Nephron progenitor cell (in vitro differentiated cells): ENCODE data around the gene OSBPL2.
A peak's percentile ranks its signal among the peaks of the same experiment; 100 is the strongest.

Experiments
- DNase-seq: peaks from one replicate; pipeline ENCODE4 v3.0.0; 2021
- H3K27ac Mint-ChIP-seq: 2 replicates; pipeline ENCODE4 v1.8.0; 2021; ENCODE audit warnings: mild to moderate bottlenecking, moderate library complexity, mixed read lengths
- H3K27me3 Mint-ChIP-seq: 2 replicates; pipeline ENCODE4 v1.8.0; 2021; ENCODE audit warnings: mild to moderate bottlenecking, low read depth, mixed read lengths; ENCODE audit not compliant: poor library complexity
- H3K36me3 Mint-ChIP-seq: 2 replicates; pipeline ENCODE4 v1.8.0; 2021; ENCODE audit warnings: low read depth, mixed read lengths
- H3K4me1 Mint-ChIP-seq: 2 replicates; pipeline ENCODE4 v1.8.0; 2021; ENCODE audit warnings: mixed read lengths
- H3K4me3 Mint-ChIP-seq: 2 replicates; pipeline ENCODE4 v1.8.0; 2021; ENCODE audit warnings: mild to moderate bottlenecking, moderate library complexity, mixed read lengths
- H3K9me3 Mint-ChIP-seq: 2 replicates; pipeline ENCODE4 v1.8.0; 2021; ENCODE audit warnings: mild to moderate bottlenecking, moderate library complexity, mixed read lengths
- TF ChIP-seq, protein P1 (sequence below): fragments of 200-600 bp; sonication (generic); IDR thresholded peaks from 2 replicates; pipeline ENCODE4 v1.5.0; 2021; ENCODE audit warnings: antibody characterized with exemption

OSBPL2 gene

DNA sequence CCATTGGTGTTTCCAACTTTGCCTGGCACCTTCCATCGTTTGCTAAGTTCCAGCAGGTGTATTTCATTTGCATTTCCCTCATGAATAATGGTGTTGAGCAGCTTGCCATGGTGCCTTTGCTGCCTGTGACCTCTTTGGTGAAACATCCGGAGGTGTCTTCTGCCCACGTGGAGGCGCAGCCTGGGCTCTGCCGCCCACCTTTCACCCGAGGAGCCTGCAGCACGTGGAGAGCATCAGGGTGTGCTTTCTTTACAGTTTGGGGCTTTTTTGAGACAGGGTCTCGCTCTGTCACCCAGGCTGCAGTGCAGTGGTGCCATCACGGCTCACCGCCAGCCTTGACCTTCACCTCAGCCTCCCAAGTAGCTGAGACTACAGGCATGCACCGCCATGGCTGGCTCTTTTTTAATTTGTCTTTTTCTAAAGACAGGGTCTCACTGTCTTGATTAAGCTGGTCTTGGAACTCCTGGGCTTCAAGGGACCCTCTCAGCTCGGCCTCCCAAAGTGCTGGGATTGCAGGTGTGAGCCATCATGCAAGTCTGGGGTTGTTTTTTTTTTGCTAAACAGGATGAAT is 61.4 kb downstream of the OSBPL2 start:
- no peak for DNase-seq
- no peak overlapping the region for H3K4me3 Mint-ChIP-seq
- H3K27ac Mint-ChIP-seq, result no peak overlapping the region
- H3K27me3 Mint-ChIP-seq, result no peaks in the 10 kb centered on the region
- peaks cover 12% of the 10 kb centered on the region for H3K36me3 Mint-ChIP-seq
- peaks cover 13% of the 10 kb centered on the region for H3K4me1 Mint-ChIP-seq
- TF ChIP-seq, protein P1, sequence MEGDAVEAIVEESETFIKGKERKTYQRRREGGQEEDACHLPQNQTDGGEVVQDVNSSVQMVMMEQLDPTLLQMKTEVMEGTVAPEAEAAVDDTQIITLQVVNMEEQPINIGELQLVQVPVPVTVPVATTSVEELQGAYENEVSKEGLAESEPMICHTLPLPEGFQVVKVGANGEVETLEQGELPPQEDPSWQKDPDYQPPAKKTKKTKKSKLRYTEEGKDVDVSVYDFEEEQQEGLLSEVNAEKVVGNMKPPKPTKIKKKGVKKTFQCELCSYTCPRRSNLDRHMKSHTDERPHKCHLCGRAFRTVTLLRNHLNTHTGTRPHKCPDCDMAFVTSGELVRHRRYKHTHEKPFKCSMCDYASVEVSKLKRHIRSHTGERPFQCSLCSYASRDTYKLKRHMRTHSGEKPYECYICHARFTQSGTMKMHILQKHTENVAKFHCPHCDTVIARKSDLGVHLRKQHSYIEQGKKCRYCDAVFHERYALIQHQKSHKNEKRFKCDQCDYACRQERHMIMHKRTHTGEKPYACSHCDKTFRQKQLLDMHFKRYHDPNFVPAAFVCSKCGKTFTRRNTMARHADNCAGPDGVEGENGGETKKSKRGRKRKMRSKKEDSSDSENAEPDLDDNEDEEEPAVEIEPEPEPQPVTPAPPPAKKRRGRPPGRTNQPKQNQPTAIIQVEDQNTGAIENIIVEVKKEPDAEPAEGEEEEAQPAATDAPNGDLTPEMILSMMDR, result no peak
- no peaks in the 10 kb centered on the region for H3K9me3 Mint-ChIP-seq

DNA sequence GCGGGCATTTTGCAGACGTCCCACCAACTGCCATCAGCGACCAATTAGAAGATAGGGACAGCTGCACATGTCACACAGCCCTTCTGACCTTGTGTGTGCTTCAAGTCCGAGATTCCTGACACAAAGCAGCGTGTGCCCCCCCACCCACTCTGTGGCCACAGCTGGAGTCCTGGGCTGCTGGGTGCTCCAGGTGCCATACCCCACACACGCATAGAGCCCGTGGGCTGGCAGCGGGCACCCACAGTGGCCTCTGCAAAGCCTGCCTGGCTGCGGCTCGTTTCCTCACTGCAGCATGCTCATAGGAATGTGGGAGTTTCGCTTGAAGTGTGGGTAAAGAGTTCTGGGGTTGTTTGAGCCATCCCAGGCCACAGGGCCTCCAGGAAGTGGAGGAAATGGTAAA is 62.0 kb downstream of the OSBPL2 start:
- Mint-ChIP-seq H3K4me1 (peaks cover 19% of the 10 kb centered on the region), H3K27ac (no peak overlapping the region), H3K9me3 (no peaks in the 10 kb centered on the region), H3K4me3 (no peak overlapping the region), H3K36me3 (peaks cover 6% of the 10 kb centered on the region), H3K27me3 (no peaks in the 10 kb centered on the region)
- TF ChIP-seq, protein P1, result no peak
- no peak for DNase-seq

DNA sequence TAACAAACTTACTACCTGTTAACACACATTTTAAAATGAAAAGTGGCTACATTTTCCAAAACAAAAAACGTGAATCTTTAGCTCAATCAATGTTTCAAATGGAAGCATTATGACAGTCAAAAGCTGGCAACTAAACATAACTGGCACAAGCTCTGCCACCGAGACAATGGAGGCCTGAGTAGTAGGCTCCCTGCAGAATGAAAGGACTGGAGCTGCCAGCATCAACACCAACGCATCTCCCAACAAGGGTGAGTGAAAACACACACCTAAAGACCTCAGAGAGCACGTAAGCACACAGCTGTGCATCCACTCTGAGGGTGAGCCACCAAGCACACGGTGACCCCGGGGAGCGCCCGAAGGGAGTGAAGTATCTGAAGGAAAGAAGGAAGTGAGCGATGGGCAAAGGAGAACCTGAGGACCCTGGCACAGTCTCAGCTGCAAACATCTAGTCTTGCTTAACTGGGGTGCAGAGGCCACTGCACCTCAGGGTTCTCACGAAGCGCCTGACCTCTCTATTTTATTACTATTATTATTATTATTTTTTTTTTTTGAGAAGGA is 62.9 kb downstream of the OSBPL2 start:
- Mint-ChIP-seq H3K4me3 (peak overlapping the region; percentile 47), H3K27me3 (no peaks in the 10 kb centered on the region), H3K36me3 (no peaks in the 10 kb centered on the region), H3K4me1 (peaks cover 22% of the 10 kb centered on the region), H3K27ac (no peak overlapping the region), H3K9me3 (no peaks in the 10 kb centered on the region)
- TF ChIP-seq, protein P1, result no peak
- no peak for DNase-seq

DNA sequence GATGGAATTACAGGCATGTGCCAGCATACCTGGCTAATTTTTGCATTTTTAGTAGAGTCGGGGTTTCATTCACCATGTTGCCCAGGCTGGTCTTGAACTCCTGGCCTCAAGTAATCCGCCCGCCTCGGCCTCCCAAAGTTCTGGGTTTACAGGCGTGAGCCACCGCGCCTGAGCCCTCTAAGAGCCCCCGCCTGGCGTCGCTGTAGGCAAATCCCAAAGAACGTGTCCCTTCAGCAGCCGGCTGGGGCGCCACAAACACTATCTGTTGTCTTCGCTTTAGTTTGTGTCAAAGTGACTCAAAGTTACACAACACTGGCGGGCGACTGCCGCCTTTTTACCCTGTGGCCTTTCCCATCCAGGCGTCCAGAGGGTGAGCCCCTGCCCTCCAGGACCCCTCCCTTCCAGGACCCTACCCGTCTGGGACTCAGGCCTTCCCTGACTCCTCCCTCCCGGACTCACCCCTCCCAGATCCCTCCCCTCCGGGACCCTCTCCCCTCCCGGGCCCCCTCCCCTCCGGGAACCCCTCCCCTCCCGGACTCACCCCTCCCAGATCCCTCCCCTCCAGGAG is 63.5 kb downstream of the OSBPL2 start:
- H3K4me3 Mint-ChIP-seq, result peak overlapping the region; percentile 86
- no peaks in the 10 kb centered on the region for H3K36me3 Mint-ChIP-seq
- TF ChIP-seq, protein P1, result peak; percentile 71
- peaks cover 22% of the 10 kb centered on the region for H3K4me1 Mint-ChIP-seq
- peak overlapping the region; percentile 96 for H3K27ac Mint-ChIP-seq
- H3K9me3 Mint-ChIP-seq, result no peaks in the 10 kb centered on the region
- DNase-seq, result peak; percentile 80
- no peaks in the 10 kb centered on the region for H3K27me3 Mint-ChIP-seq

DNA sequence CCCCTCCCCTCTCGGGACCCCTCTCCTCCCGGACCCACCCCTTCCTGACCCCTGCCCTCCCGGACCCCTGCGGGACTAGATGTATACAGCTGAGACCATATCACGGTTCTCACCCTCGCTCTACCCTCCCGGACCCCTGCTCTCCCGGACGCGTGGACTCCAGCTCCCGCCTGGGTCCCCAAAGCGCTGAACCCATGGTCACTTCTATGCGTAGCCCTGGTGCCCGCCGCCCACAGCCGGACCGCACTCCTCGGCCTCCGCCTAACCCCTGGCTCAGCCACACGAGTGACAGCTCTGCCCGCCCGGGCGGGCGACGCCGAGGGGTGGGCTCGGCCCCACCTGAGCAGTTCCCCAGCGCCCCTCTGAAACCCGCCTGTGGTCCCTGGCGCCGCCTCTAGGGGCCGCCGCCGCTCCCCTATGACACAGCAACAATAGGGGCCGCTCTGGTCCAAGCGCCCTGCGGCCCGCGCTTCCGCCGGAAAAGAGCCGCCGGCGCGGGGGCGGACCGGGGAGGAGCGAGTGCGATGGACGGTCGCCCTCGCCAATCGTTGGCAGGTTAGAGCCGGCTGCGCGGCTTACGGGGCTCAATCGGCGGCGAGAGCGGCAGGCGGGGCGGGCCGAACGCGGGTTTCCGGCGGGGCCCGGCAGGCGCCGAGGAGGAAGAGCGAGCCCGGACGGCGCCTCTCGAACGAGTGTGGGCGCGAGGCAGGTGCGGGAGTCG is 64.2 kb downstream of the OSBPL2 start, which contains the start of gene ADRM1:
TSS of gene ADRM1 (plus strand) at position 657 of the 721 bp plus-strand sequence. CDS start 572 bp downstream, outside the sequence.
- H3K4me3 Mint-ChIP-seq, result peak within 1 kb of the TSS; percentile 90
- TF ChIP-seq, protein P1, result peak; percentile 85

More for the DNA sequence above, 64.2 kb downstream of the OSBPL2 start, which contains the start of gene ADRM1:
- Mint-ChIP-seq H3K27ac (peak within 1 kb of the TSS; percentile 96), H3K4me1 (peaks cover 22% of the 10 kb centered on the region), H3K36me3 (no peaks in the 10 kb centered on the region), H3K27me3 (no peaks in the 10 kb centered on the region), H3K9me3 (no peaks in the 10 kb centered on the region)
- DNase-seq, result peak; percentile 97
